GM12892 (cell line): ENCODE results near the gene NUBPL.
"Not testable (repeated sequence)": the region's sequence is repeated elsewhere in the genome, so short reads cannot be mapped to it uniquely, and the experiment has no call there.

Experiments
- DNase-seq: peaks from one replicate; pipeline ENCODE4 v3.0.0; 2011; ENCODE audit not compliant: insufficient read length
- FAIRE-seq: peaks from 2 replicates; lab custom pipeline; 2011; peaks lifted over from hg19 to GRCh38; lab: Jason Lieb, UNC
- POLR2A ChIP-seq: IDR thresholded peaks from 2 replicates; pipeline ENCODE4 v1.6.1; 2011; ENCODE audit warnings: low read depth, low read length, control low read depth
- POLR2AphosphoS5 ChIP-seq: IDR thresholded peaks from 2 replicates; pipeline ENCODE4 v1.6.1; 2011; ENCODE audit warnings: low read depth, low read length, control low read depth
- TAF1 ChIP-seq: IDR thresholded peaks from 2 replicates; pipeline ENCODE4 v1.6.1; 2011; ENCODE audit warnings: low read depth, mild to moderate bottlenecking, control low read depth, low read length, borderline replicate concordance

NUBPL gene

GRCh38 chr14:31843361-31844091 is 282.3 kb downstream of the NUBPL start:
- DNase-seq (no peak), FAIRE-seq (no peak)
- no peak for TF ChIP-seq POLR2A
- no peak for TF ChIP-seq TAF1
- no peak for TF ChIP-seq POLR2AphosphoS5

GRCh38 chr14:31854508-31855075 is 293.4 kb downstream of the NUBPL start:
- TF ChIP-seq POLR2AphosphoS5 = no peak
- DNase-seq (no peak), FAIRE-seq (no peak)

GRCh38 chr14:31855262-31855661 is 294.1 kb downstream of the NUBPL start:
- no peak for DNase-seq
- no peak for FAIRE-seq
- TF ChIP-seq POLR2A = no peak

- DNase-seq, FAIRE-seq: not testable (repeated sequence)
Measured at GRCh38 chr14:31856003-31856402, 294.8 kb downstream of the NUBPL start.

- no peak for FAIRE-seq
- no peak for TF ChIP-seq POLR2A
- TF ChIP-seq POLR2AphosphoS5 = no peak
- DNase-seq = no peak
Measured at GRCh38 chr14:31858868-31859267, 297.7 kb downstream of the NUBPL start.

- TF ChIP-seq TAF1 = no peak
- TF ChIP-seq POLR2A = no peak
- TF ChIP-seq POLR2AphosphoS5 = no peak
- DNase-seq (no peak), FAIRE-seq (no peak)
Measured at GRCh38 chr14:31864937-31865855, 304.0 kb downstream of the NUBPL start.

- no peak for DNase-seq
- no peak for FAIRE-seq
- TF ChIP-seq POLR2A = no peak
- no peak for TF ChIP-seq POLR2AphosphoS5
- no peak for TF ChIP-seq TAF1
Measured at GRCh38 chr14:31867570-31867969, 306.4 kb downstream of the NUBPL start.

- DNase-seq, FAIRE-seq: not testable (repeated sequence)
Measured at GRCh38 chr14:31868096-31868495, 306.9 kb downstream of the NUBPL start.

- TF ChIP-seq POLR2A (no peak), TAF1 (no peak), POLR2AphosphoS5 (no peak)
- DNase-seq = no peak
- no peak for FAIRE-seq
Measured at GRCh38 chr14:31876741-31877140, 315.5 kb downstream of the NUBPL start.

GRCh38 chr14:31877255-31877798 is 316.1 kb downstream of the NUBPL start:
- TF ChIP-seq POLR2AphosphoS5 (no peak), TAF1 (no peak), POLR2A (no peak)
- DNase-seq (no peak), FAIRE-seq (no peak)

GRCh38 chr14:31879661-31880348 is 318.6 kb downstream of the NUBPL start:
- DNase-seq = no peak
- TF ChIP-seq POLR2AphosphoS5 (no peak), POLR2A (no peak), TAF1 (no peak)
- no peak for FAIRE-seq
